HepG2 (cell line): ENCODE data around the gene STRN3. TPM values are rescaled to one million over a fixed set of nuclear protein-coding genes. Genes with fewer than 3 reads are reported as not detected.
A peak's percentile ranks its signal among the peaks of the same experiment; 100 is the strongest.
"Not testable (repeated sequence)": the region's sequence is repeated elsewhere in the genome, so short reads cannot be mapped to it uniquely, and the experiment has no call there.

ENCODE experiments used
- ARID2 ChIP-seq: sonication (generic); formaldehyde crosslinking; IDR thresholded peaks from 2 replicates; pipeline ENCODE4 v1.8.1; 2022; ENCODE audit warnings: mild to moderate bottlenecking, missing genetic modification reagents, borderline replicate concordance
- ARID3A ChIP-seq: IDR thresholded peaks from 2 replicates; pipeline ENCODE4 v1.6.1; 2012; ENCODE audit warnings: low read depth, low read length, improper control_type of control experiment
- FOXA1 ChIP-seq, 2 experiments: fragments of 450-650 bp in 1 of 2; sonication (generic) in 1 of 2; formaldehyde crosslinking in 1 of 2; IDR thresholded peaks; 2 replicates each; pipeline versions ENCODE4 v1.4.0 to v1.6.1; 2016 to 2020; ENCODE audit warnings: missing genetic modification reagents in 1 of 2
- FOXK1 ChIP-seq: sonication (generic); formaldehyde crosslinking; IDR thresholded peaks from 2 replicates; pipeline ENCODE4 v1.4.0; 2020; ENCODE audit warnings: low read depth, missing genetic modification reagents, borderline replicate concordance
- FOXP1 ChIP-seq, 2 experiments: fragments of 450-650 bp in 1 of 2; IDR thresholded peaks; 2 replicates each; pipeline ENCODE4 v1.6.1; 2017 to 2018; ENCODE audit warnings: antibody characterized with exemption in 1 of 2
- HMG20A ChIP-seq: IDR thresholded peaks from 2 replicates; pipeline ENCODE4 v1.6.1; 2016; ENCODE audit warnings: borderline replicate concordance
- HNRNPK ChIP-seq: fragments of 200-400 bp; formaldehyde crosslinking; IDR thresholded peaks from 2 replicates; pipeline ENCODE4 v1.6.1; 2018; ENCODE audit warnings: low read length, low read depth, moderate library complexity, mild to moderate bottlenecking; ENCODE audit not compliant: poor library complexity, severe bottlenecking
- MXD4 ChIP-seq: IDR thresholded peaks from 2 replicates; pipeline ENCODE4 v1.6.1; 2016; ENCODE audit warnings: mild to moderate bottlenecking, missing biosample characterization, missing genetic modification reagents
- NCOA2 ChIP-seq: sonication (generic); formaldehyde crosslinking; IDR thresholded peaks from 2 replicates; pipeline ENCODE4 v1.8.0; 2022; ENCODE audit warnings: inconsistent platforms
- NKX3-1 ChIP-seq: sonication (generic); formaldehyde crosslinking; IDR thresholded peaks from 2 replicates; pipeline ENCODE4 v1.5.0; 2020; ENCODE audit warnings: missing genetic modification reagents
- PCBP2 ChIP-seq: fragments of 200-400 bp; formaldehyde crosslinking; optimal IDR thresholded peaks from 2 replicates; pipeline ENCODE3; 2018; ENCODE audit warnings: low read length, low read depth; ENCODE audit not compliant: poor library complexity, severe bottlenecking
- RARA ChIP-seq: IDR thresholded peaks from 2 replicates; pipeline ENCODE4 v1.6.1; 2016; ENCODE audit warnings: missing genetic modification reagents, missing compliant biosample characterization
- SOX13 ChIP-seq, 3 experiments: fragments of 450-650 bp in 1 of 3; sonication (generic) in 1 of 3; formaldehyde crosslinking in 1 of 3; IDR thresholded peaks in 2 of 3; conservative IDR thresholded peaks in 1 of 3; 2 replicates each; pipeline versions ENCODE4 v1.5.0 to v1.6.1; 2016 to 2020; ENCODE audit warnings: antibody characterized with exemption in 1 of 3, mild to moderate bottlenecking in 1 of 3, missing compliant biosample characterization in 1 of 3, missing genetic modification reagents in 1 of 3, moderate library complexity in 1 of 3
- TARDBP ChIP-seq: sonication (generic); formaldehyde crosslinking; IDR thresholded peaks from 2 replicates; pipeline ENCODE4 v1.8.0; 2022; ENCODE audit warnings: mild to moderate bottlenecking, missing genetic modification reagents
- TEAD3 ChIP-seq: optimal IDR thresholded peaks from 2 replicates; pipeline ENCODE3; 2016; ENCODE audit warnings: borderline replicate concordance
- TOE1 ChIP-seq: sonication (generic); formaldehyde crosslinking; IDR thresholded peaks from 2 replicates; pipeline ENCODE4 v1.4.0; 2020; ENCODE audit warnings: mild to moderate bottlenecking, missing genetic modification reagents
- ZEB1 ChIP-seq: IDR thresholded peaks from 2 replicates; pipeline ENCODE4 v1.6.1; 2012; ENCODE audit warnings: mild to moderate bottlenecking, low read depth, inconsistent platforms; ENCODE audit not compliant: insufficient replicate concordance
- polyA plus RNA-seq, 8 experiments: library from polyadenylated mRNA; depleted of rRNA in 3 of 8; stranded (reverse) in 7 of 8; unstranded in 1 of 8; fragments of >200 nt; fragmentation: Illumina TruSeq in 4 of 8; extraction: Trizol in 4 of 8; gene quantifications; 2 replicates each; pipeline versions ENCODE4 v1.2.1 to v1.2.3, GENCODE V29; 2011 to 2016; ENCODE audit warnings: low read depth in 4 of 8, missing spikeins in 1 of 8, mixed read lengths in 1 of 8; ENCODE audit not compliant: insufficient read depth in 1 of 8
- total RNA-seq, 5 experiments: library from RNA; depleted of rRNA; stranded (reverse); fragments of >200 nt; fragmentation: Illumina TruSeq; extraction: Trizol; gene quantifications; 2 replicates each; pipeline ENCODE4 v1.2.3, GENCODE V29; 2016; ENCODE audit warnings: low read depth in 1 of 5
- TF ChIP-seq, protein P1 (sequence below): IDR thresholded peaks from 2 replicates; pipeline ENCODE4 v1.4.0; 2020; ENCODE audit warnings: mild to moderate bottlenecking, missing genetic modification reagents
- TF ChIP-seq, protein P2 (sequence below): sonication (generic); formaldehyde crosslinking; IDR thresholded peaks from 2 replicates; pipeline ENCODE4 v1.8.1; 2023; ENCODE audit warnings: mild to moderate bottlenecking, missing genetic modification reagents

STRN3 gene
- total and polyA plus RNA-seq, 2 of the 13 experiments (the other 11 are each of a cell fraction or from before 2014, with no cell fraction given) = 49.4 to 123 TPM

- TF ChIP-seq, protein P1, sequence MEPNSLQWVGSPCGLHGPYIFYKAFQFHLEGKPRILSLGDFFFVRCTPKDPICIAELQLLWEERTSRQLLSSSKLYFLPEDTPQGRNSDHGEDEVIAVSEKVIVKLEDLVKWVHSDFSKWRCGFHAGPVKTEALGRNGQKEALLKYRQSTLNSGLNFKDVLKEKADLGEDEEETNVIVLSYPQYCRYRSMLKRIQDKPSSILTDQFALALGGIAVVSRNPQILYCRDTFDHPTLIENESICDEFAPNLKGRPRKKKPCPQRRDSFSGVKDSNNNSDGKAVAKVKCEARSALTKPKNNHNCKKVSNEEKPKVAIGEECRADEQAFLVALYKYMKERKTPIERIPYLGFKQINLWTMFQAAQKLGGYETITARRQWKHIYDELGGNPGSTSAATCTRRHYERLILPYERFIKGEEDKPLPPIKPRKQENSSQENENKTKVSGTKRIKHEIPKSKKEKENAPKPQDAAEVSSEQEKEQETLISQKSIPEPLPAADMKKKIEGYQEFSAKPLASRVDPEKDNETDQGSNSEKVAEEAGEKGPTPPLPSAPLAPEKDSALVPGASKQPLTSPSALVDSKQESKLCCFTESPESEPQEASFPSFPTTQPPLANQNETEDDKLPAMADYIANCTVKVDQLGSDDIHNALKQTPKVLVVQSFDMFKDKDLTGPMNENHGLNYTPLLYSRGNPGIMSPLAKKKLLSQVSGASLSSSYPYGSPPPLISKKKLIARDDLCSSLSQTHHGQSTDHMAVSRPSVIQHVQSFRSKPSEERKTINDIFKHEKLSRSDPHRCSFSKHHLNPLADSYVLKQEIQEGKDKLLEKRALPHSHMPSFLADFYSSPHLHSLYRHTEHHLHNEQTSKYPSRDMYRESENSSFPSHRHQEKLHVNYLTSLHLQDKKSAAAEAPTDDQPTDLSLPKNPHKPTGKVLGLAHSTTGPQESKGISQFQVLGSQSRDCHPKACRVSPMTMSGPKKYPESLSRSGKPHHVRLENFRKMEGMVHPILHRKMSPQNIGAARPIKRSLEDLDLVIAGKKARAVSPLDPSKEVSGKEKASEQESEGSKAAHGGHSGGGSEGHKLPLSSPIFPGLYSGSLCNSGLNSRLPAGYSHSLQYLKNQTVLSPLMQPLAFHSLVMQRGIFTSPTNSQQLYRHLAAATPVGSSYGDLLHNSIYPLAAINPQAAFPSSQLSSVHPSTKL (CRISPR knock-in tag) = peak; percentile 50; the same call in 1 of the 2 replicates
- TF ChIP-seq RARA (CRISPR knock-in tag) = peak; percentile 69
- TF ChIP-seq TEAD3 (CRISPR knock-in tag) = peak; percentile 28
- TF ChIP-seq ARID2 (CRISPR knock-in tag) = peak; percentile 80; the same call in 1 of the 2 replicates
- TF ChIP-seq FOXK1 = peak; percentile 54; the same call in 1 of the 2 replicates
- TF ChIP-seq HMG20A (CRISPR knock-in tag) = 0 out of 2 replicates have a peak, but pooled peaks have one; percentile 12
- peak; percentile 55; the same call in 1 of the 2 replicates for TF ChIP-seq ARID3A
- peak; percentile 34; the same call in 1 of the 2 replicates for TF ChIP-seq TARDBP (CRISPR knock-in tag)
- not testable (repeated sequence) for TF ChIP-seq SOX13, FOXP1, FOXA1 (IDR thresholded peaks at IDR 0.05)
- peak in 1 of 2 experiments; percentile 54; a peak in 1 of 4 replicates for TF ChIP-seq SOX13 (CRISPR knock-in tag; conservative IDR thresholded peaks at IDR 0.05 in 1 of 2, IDR thresholded peaks at IDR 0.05 in 1 of 2)
- TF ChIP-seq TOE1 (CRISPR knock-in tag) = peak; percentile 58; the same call in 1 of the 2 replicates
- peak; percentile 21 for TF ChIP-seq HNRNPK
- TF ChIP-seq FOXP1 (CRISPR knock-in tag; IDR thresholded peaks at IDR 0.05) = peak; percentile 57; the same call in 1 of the 2 replicates
- TF ChIP-seq, protein P2, sequence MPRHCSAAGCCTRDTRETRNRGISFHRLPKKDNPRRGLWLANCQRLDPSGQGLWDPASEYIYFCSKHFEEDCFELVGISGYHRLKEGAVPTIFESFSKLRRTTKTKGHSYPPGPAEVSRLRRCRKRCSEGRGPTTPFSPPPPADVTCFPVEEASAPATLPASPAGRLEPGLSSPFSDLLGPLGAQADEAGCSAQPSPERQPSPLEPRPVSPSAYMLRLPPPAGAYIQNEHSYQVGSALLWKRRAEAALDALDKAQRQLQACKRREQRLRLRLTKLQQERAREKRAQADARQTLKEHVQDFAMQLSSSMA (CRISPR knock-in tag) = 0 out of 2 replicates have a peak, but pooled peaks have one; percentile 54
- TF ChIP-seq PCBP2 = peak; percentile 35
- TF ChIP-seq MXD4 (CRISPR knock-in tag) = 0 out of 2 replicates have a peak, but pooled peaks have one; percentile 26
- peak; percentile 19 for TF ChIP-seq ZEB1
- TF ChIP-seq FOXA1 (CRISPR knock-in tag; IDR thresholded peaks at IDR 0.05) = peak; percentile 80
- TF ChIP-seq NKX3-1 (CRISPR knock-in tag) = 0 out of 2 replicates have a peak, but pooled peaks have one; percentile 13
- TF ChIP-seq NCOA2 (CRISPR knock-in tag) = peak; percentile 33; the same call in 1 of the 2 replicates
Observed at GRCh38 chr14:30967364-30968098, 58.6 kb downstream of the STRN3 start (continued).
